H1 (cell line): Measurements from ENCODE around the gene ALLC. TPM values are rescaled to one million over a fixed set of nuclear protein-coding genes. Genes with fewer than 3 reads are reported as not detected.

ENCODE experiments used
- BACH1 ChIP-seq: IDR thresholded peaks from 2 replicates; pipeline ENCODE4 v1.6.1; 2012; ENCODE audit warnings: low read length, improper control_type of control experiment
- GABPA ChIP-seq: IDR thresholded peaks from 2 replicates; pipeline ENCODE4 v1.6.1; 2011; ENCODE audit warnings: mild to moderate bottlenecking, low read length, moderate library complexity, borderline replicate concordance; ENCODE audit not compliant: insufficient read depth
- KDM5A ChIP-seq: fragments of 200-600 bp; IDR thresholded peaks from 2 replicates; pipeline ENCODE4 v1.7.1; 2012; ENCODE audit warnings: mild to moderate bottlenecking, low read length, inconsistent platforms, mixed read lengths
- MAFK ChIP-seq: IDR thresholded peaks from 2 replicates; pipeline ENCODE4 v1.6.1; 2012; ENCODE audit warnings: low read depth, mild to moderate bottlenecking, improper control_type of control experiment, low read length
- SIRT6 ChIP-seq: IDR thresholded peaks from one replicate; pipeline ENCODE4 v1.7.1; 2012; ENCODE audit warnings: low read length, inconsistent platforms
- TAF7 ChIP-seq: optimal IDR thresholded peaks from 2 replicates; pipeline ENCODE3; 2011; ENCODE audit warnings: low read depth, mild to moderate bottlenecking, inconsistent platforms, low read length, moderate library complexity, borderline replicate concordance
- polyA plus RNA-seq, 7 experiments: library from polyadenylated mRNA; depleted of rRNA in 3 of 7; stranded (reverse) in 5 of 7; unstranded in 2 of 7; fragments of >200 nt in 5 of 7; fragments of 200-250 nt in 2 of 7; gene quantifications; 1 replicate in 5 of 7; 2 replicates in 1 of 7; 4 replicates in 1 of 7; pipeline versions ENCODE4 v1.2.1 to v1.2.3, GENCODE V29; 2011 to 2013; ENCODE audit warnings: missing spikeins in 2 of 7, mixed read lengths in 2 of 7
- total RNA-seq: library from RNA; stranded (reverse); fragmentation: NEBNext Ultra II Directional; extraction: Animal tissue kit (Norgen Biotek cat#: 25700); gene quantifications from 2 replicates; pipeline ENCODE4 v1.2.1, GENCODE V29; 2021
- TF ChIP-seq, protein P1 (sequence below): IDR thresholded peaks from 2 replicates; pipeline ENCODE4 v1.6.1; 2012; ENCODE audit warnings: low read length, inconsistent platforms
- TF ChIP-seq, protein P2 (sequence below): IDR thresholded peaks from 2 replicates; pipeline ENCODE4 v1.6.1; 2012; ENCODE audit warnings: inconsistent platforms

Gene ALLC
- total and polyA plus RNA-seq, 2 of the 8 experiments (the other 6 are each of a cell fraction or from before 2014, with no cell fraction given) = not detected

DNA sequence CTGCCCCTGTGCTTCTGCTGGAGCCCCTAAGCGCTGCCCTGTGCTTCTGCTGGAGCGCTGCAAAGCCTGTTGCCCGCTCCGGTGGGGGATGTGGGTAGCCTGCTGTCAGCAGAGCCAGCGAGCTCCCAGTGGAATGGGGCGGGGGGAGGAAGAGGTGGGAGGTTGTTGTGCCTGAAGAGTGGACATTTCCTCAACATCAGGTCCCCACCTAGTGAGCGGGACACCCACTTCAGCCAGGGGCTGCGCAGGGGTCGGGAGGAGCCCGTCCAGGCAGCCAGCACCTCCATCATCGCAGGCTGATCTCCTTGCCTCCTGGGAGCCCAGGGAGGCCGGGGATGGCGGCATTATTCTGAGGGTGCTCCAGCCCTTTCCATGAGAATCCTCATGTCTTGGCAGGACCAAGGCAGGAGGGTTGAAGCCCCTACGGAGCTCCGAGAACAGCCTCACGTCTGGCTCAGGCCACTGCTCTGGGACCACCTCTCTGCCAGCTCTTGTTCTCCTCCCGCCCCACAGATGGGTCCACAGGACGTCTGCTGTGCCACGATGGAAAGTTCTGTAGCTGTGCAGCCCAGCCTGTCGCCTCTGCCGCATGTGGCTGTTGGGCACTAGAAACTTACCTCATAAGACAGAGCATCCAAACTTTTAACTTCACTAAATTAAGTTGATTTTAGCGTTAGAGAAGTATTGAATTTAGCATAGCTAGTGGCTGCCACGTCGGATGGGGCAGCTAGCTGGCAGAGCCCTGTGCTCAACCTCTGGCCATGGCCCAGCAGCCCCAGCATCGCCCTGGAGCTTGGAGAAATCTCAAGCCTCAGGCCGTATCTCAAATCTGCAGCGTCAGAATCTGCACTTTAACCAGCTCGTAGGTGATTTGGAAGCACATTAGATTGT is 1.9 kb upstream of the ALLC start (continued):
- TF ChIP-seq SIRT6 = no peak
- TF ChIP-seq, protein P1, sequence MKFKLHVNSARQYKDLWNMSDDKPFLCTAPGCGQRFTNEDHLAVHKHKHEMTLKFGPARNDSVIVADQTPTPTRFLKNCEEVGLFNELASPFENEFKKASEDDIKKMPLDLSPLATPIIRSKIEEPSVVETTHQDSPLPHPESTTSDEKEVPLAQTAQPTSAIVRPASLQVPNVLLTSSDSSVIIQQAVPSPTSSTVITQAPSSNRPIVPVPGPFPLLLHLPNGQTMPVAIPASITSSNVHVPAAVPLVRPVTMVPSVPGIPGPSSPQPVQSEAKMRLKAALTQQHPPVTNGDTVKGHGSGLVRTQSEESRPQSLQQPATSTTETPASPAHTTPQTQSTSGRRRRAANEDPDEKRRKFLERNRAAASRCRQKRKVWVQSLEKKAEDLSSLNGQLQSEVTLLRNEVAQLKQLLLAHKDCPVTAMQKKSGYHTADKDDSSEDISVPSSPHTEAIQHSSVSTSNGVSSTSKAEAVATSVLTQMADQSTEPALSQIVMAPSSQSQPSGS = no peak
- TF ChIP-seq GABPA = no peak
- TF ChIP-seq TAF7 = no peak
- no peak for TF ChIP-seq BACH1
- no peak for TF ChIP-seq MAFK
- no peak for TF ChIP-seq KDM5A
- TF ChIP-seq, protein P2, sequence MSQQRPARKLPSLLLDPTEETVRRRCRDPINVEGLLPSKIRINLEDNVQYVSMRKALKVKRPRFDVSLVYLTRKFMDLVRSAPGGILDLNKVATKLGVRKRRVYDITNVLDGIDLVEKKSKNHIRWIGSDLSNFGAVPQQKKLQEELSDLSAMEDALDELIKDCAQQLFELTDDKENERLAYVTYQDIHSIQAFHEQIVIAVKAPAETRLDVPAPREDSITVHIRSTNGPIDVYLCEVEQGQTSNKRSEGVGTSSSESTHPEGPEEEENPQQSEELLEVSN = no peak
- TF ChIP-seq, all 59 proteins: peak for 0
